Activated naive CD4-positive, alpha-beta T cell treated with anti-CD3 and anti-CD28 coated beads, Interleukin-2, amount 50 U/mL, for 72 hours (primary cell): ENCODE data around the gene MYBPH. TPM values are rescaled to one million over a fixed set of nuclear protein-coding genes. Genes with fewer than 3 reads are reported as not detected.

Source experiments
- ATAC-seq, 2 donors: fragments of 150-1000 bp; cut with Tn5 transposase; 2 replicates each; pipeline ENCODE4 v1.10.0; 2021; ENCODE audit warnings: mild to moderate bottlenecking in 2 of 2, moderate library complexity in 2 of 2
- DNase-seq, 2 donors: peaks; one replicate each; pipeline ENCODE4 v3.0.0; 2021 to 2022; ENCODE audit warnings: low spot score in 2 of 2
- H3K27ac Mint-ChIP-seq, 2 donors: one replicate each; pipeline ENCODE4 v1.8.0; 2022; ENCODE audit warnings: mild to moderate bottlenecking in 2 of 2, mixed read lengths in 2 of 2
- H3K36me3 Mint-ChIP-seq, 2 donors: one replicate each; pipeline ENCODE4 v1.8.0; 2022; ENCODE audit warnings: mixed read lengths in 2 of 2
- H3K9me3 Mint-ChIP-seq, 2 donors: one replicate each; pipeline ENCODE4 v1.8.0; 2022; ENCODE audit warnings: mixed read lengths in 2 of 2
- total RNA-seq, 2 donors: library from RNA; stranded (reverse); gene quantifications; one replicate each; pipeline ENCODE4 v1.2.3, GENCODE V29; 2022

The MYBPH gene
- total RNA-seq, 2 donors from 2014 or later, result not detected

DNA sequence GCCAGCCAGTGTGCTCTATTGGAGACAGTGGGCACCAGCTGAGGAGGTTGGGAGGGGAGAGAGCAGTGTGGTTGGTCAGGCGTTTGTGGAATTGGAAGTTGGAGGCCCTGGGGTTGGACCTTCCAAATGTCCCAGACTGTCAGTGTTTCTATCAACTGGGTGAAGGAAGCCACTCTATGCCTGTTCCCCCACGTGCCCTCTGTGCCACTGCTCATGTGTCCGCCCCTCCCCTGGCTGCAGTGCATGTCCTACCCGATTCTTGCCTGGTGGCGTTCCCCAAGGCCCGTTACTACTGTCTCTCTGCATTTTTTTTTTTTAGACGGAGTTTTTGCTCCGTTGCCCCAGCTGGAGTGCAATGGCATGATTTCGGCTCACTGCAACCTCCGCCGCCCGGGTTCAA is 27.0 kb downstream of the MYBPH start:
- no peak for DNase-seq
- no peak for ATAC-seq
- no peak overlapping the region for H3K27ac Mint-ChIP-seq
- no peaks in the 10 kb centered on the region for H3K36me3 Mint-ChIP-seq
- H3K9me3 Mint-ChIP-seq, result no peaks in the 10 kb centered on the region

DNA sequence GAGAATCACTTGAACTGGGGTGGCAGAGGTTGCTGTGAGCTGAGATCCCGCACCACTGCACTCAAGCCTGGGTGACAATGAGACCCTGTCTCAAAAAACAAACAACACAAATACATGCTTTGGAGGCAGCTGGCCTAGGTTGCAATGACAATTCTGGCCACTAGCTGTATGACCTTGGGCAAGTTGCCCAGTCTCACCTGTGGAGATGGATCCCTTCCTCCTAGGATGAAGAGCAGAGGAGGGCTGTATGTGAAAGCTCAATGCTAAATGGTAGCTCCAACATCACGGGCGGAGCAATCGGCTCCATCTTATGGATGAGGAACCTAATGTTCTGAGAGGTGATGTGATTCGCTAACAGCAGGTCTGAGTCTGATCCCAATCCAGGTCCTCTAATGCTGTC is 27.5 kb downstream of the MYBPH start:
- no peaks in the 10 kb centered on the region for H3K9me3 Mint-ChIP-seq
- no peak for DNase-seq
- H3K36me3 Mint-ChIP-seq, result no peaks in the 10 kb centered on the region
- no peak overlapping the region for H3K27ac Mint-ChIP-seq
- ATAC-seq, result no peak

DNA sequence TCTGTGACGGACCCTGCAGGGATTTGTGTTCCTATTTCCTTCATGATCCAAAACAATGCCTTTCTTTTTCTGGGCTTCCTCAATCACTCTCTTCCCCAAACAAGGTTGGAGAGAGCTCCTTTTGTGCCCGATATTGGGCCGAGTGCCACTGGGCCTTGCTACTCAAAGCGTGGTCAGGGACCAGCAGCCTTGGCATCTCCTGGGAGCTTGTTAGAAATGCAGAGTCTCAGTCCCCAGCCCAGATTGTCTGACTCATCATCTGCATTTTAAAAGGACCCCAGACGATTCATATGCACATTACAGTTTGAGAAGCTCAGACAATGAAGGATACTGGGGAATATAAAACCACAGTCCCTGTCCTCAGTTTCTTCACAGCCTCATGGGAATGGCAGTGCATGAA is 28.2 kb downstream of the MYBPH start:
- H3K27ac Mint-ChIP-seq, result no peak overlapping the region
- no peak for DNase-seq
- no peaks in the 10 kb centered on the region for H3K9me3 Mint-ChIP-seq
- ATAC-seq, result no peak
- H3K36me3 Mint-ChIP-seq, result no peaks in the 10 kb centered on the region

DNA sequence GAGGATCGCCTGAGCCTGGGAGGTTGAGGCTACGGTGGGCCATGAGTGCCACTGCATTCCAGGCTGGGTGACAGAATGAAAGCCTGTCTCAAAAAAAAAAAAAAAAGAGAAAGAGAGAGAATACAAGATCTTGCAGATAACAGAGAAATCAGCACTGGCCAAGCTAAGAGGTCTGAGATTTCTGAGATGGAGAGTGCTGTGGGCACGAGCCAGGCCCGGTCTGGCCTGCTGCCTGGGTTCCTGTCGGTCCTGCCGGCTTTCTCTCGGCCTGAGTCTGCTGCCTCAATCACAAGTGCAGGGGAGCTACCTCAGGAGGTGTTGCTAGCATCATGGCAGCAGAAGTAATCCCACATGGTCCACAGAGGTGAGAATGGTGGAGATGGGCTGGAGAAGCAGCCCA is 29.1 kb downstream of the MYBPH start:
- Mint-ChIP-seq H3K36me3 (no peaks in the 10 kb centered on the region), H3K9me3 (no peaks in the 10 kb centered on the region), H3K27ac (no peak overlapping the region)
- ATAC-seq, result no peak
- no peak for DNase-seq

DNA sequence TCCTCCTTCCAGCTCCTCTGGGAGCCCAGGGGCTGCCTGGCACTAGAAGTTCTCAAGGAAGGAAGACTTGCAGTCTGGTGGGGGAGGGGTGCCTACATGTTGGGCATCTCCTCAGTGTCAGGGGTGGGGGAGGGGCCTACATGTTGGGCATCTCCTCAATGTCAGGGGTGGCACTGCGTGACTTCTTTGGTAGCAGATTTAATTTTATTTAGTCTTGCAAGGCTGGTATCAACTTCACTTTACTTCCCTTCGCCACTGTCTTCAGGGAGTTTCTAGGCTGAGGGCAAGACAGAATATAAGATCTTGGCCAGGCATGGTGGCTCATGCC is 29.6 kb downstream of the MYBPH start:
- ATAC-seq, result no peak
- Mint-ChIP-seq H3K27ac (no peak overlapping the region), H3K36me3 (no peaks in the 10 kb centered on the region), H3K9me3 (no peaks in the 10 kb centered on the region)
- DNase-seq, result no peak

DNA sequence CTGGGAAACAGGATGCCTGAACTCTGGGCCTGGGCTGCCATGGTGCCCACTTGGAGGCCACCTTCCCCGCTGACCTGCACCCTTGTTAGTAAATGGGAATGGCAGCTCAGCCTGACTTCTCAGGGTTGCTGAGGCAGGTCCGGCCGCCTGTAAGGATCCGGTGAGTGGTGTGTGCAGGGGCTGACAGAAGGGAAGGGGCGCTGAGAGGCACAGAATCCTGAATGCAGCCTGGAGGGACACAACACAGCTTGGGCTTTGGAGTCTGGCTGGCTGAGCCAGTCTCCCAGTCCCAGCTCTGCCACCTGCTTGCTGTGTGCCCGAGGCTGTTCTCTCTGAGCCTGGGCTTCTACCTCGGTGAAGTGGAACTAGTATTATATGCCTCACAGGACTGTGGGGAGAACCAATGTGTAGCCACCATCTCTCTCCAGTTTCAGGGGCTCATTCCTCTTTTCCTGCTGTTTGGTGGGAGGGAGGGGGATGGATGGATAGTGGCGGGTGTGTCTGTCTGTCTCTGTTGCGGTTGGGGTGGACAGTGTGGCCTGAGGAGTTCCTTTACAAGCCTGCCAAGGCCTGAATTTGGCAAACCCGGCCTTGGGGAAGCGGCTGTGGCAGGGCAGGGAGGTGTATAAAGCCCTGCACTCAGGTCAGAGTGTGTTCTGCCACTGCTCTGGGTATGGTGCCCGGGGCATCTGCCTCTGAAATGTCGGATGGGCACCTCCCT is 30.1 kb downstream of the MYBPH start:
- H3K36me3 Mint-ChIP-seq, result no peaks in the 10 kb centered on the region
- DNase-seq (no peak), ATAC-seq (no peak)
- H3K9me3 Mint-ChIP-seq, result no peaks in the 10 kb centered on the region
- no peak overlapping the region for H3K27ac Mint-ChIP-seq

DNA sequence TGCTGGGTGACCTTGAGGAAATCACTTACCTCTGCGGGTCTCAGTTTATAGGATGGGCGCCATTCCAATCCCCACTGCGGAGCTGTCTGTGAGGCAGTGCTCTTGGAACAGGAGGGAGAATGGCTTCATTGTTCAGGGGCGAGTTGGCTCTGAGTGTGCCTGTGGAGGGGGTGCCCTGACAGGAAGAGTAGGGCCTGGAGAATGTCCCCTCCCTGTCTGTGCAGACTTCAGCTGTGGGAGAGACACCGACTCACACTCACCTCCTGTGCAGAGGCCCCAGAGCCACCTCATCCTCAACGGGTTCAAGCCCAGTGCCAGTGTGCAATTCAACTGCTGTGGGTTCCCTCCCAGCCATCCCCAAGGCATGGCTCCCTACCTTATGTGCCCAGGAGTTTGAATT is 31.0 kb downstream of the MYBPH start:
- DNase-seq (no peak), ATAC-seq (no peak)
- Mint-ChIP-seq H3K9me3 (no peaks in the 10 kb centered on the region), H3K27ac (no peak overlapping the region), H3K36me3 (no peaks in the 10 kb centered on the region)

DNA sequence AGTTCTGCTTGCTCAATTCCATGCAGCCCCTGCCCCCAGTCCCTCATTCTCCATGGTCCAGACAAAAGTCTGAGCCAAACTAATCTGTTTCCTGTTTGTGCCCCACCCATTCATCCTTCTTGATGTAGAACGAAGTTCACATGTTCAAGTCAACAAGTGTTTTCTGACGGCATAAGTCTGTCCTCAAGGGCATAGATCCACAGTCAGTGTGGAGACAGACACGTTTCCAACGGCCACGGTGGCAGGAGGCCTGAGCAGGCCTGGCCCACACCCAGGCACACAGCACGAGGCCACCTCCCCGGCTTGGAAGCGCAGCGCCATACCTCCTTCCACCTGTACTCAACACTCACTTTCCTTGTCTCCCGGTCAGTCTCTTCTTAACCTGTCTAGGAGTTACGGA is 32.0 kb downstream of the MYBPH start:
- ATAC-seq (no peak), DNase-seq (no peak)
- H3K9me3 Mint-ChIP-seq, result no peaks in the 10 kb centered on the region
- H3K27ac Mint-ChIP-seq, result no peak overlapping the region
- no peaks in the 10 kb centered on the region for H3K36me3 Mint-ChIP-seq

DNA sequence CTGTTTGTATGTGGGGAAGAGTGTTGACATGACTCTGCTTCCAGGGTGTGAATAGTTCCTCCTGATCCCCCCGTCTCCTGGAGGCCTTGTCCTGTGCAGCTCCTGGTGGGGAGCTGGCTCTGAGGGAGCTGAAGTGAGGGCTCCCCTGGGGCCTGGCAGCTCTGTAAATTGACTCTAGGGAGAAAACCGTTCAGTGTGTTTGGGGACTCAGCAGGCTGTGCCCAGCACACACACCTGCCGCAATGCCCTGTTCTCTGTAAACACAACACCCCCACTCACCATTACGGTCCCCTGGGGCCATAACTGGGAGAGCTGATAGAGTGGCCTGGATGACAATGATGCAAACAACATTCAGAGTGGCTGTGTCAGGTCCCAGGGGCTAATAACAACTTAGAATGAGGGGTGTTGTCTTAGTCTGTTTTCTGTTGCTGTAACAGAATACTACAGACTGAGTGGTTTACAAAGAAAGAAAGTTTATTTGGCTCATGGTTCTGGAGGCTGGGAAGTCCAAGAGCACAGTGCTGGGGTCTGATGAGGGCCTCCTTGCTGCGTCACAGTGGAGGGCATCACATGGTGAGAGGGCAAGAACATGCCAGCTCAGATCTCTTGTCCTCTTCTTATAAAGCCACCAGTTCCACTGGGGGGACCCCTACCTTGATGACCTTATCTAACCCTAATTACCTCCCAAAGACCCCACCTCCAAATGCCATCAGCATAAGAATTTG is 32.8 kb downstream of the MYBPH start:
- Mint-ChIP-seq H3K9me3 (no peaks in the 10 kb centered on the region), H3K36me3 (no peaks in the 10 kb centered on the region), H3K27ac (no peak overlapping the region)
- DNase-seq (no peak), ATAC-seq (no peak)

DNA sequence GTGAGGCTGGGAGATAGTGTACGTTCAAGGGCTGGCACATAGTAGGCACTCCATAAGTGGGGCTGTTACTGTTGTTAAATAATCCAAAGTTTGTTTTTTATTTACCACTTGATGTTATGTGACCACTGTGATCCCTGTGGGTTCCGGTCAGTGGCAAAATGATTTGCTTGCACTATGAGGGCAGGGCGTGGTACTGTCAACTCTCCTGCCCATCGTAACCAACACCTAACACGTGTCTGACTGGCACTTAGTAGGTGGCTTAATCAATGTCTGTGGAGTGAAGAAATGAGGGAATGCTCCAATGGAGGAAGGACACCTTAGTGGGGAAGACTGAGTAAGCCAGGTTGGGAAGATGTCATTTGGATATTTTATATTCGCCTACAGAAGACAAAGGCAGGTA is 33.5 kb downstream of the MYBPH start:
- DNase-seq (no peak), ATAC-seq (no peak)
- no peaks in the 10 kb centered on the region for H3K9me3 Mint-ChIP-seq
- no peak overlapping the region for H3K27ac Mint-ChIP-seq
- no peaks in the 10 kb centered on the region for H3K36me3 Mint-ChIP-seq

DNA sequence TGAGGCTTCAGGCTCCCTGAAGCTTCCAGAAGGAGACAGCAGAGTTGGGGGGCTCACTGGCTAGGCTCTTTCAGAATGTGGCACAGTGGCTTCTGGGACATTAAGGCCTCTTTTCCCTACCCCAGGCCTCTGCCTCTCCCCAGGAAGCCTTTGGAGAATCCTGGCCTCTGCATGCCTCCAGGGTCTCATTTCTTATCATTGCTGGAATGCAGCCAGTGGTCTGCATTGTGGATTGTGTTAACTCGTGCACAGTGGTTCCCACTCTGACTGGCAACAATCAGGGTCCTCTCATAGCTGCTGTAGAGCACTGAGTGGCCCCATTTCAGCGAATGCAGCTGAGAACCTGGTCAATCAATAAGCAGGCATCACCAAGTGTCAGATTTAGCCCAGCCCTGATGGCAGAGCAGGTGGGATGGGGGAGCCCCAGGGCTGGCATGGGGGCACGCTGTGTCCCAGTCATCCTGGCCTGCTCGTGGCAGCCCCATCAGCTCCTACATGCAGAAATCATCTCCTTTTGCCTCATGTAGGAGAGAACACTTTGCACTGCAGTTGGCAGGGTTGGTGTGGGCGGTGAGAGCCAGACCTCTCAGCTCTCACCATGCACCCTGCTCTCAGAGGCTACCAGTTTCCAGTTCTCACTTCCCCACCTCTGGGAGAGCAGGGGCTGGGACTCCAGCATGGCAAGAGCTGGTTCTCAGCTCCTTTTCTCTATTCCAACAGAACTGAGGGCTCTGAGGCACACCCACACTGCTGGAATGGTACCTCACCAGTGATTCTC is 34.7 kb downstream of the MYBPH start:
- DNase-seq (no peak), ATAC-seq (no peak)
- H3K9me3 Mint-ChIP-seq, result no peaks in the 10 kb centered on the region
- H3K36me3 Mint-ChIP-seq, result no peaks in the 10 kb centered on the region
- H3K27ac Mint-ChIP-seq, result peak overlapping the region in 1 of 2 donors; percentile 12

DNA sequence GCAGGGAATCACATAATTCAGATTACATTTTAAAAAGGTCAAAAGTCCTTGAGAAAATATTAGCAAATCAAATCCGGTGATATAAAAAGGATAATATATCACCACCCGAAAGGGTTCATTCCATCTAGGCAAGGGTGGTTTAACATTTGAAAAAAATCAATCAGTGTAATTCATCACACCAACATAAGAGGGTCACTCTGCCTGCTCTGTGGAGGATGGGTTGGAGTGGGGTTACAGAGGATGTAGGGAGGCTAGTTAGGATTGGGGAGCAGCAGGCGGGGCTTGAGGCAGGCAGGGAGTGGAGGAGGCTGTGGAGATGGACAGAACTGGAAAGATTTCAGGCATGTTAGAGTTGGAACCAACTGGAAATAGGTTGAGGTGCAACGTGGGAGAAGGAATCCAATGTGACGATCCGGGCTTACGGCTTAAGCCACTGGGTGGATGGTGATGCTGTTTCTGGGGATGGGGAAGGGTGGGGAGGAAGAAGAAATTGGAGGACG is 35.6 kb downstream of the MYBPH start:
- H3K27ac Mint-ChIP-seq, result no peak overlapping the region
- H3K36me3 Mint-ChIP-seq, result no peaks in the 10 kb centered on the region
- ATAC-seq, result no peak
- no peak for DNase-seq
- H3K9me3 Mint-ChIP-seq, result no peaks in the 10 kb centered on the region

DNA sequence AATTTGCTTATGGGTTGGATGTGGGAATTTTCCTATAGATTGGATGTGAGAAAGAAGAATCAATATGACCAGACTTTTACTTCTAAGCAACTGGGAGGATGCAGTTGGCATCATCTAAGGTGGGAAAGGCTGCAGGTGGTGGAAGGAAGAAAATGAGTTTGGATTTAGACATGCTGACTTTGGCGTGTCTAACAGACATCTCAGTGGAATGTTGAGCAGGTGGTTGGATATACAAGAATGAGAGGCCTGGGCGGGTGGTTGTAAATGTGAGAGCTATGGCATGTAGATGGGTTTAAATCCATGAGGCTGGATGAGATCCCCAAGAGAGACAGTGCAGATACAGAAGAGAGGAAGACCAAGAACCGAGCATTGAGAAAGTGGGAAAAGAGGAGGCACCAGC is 37.6 kb downstream of the MYBPH start:
- no peak for ATAC-seq
- DNase-seq, result no peak
- Mint-ChIP-seq H3K9me3 (no peaks in the 10 kb centered on the region), H3K36me3 (no peaks in the 10 kb centered on the region), H3K27ac (no peak overlapping the region)

DNA sequence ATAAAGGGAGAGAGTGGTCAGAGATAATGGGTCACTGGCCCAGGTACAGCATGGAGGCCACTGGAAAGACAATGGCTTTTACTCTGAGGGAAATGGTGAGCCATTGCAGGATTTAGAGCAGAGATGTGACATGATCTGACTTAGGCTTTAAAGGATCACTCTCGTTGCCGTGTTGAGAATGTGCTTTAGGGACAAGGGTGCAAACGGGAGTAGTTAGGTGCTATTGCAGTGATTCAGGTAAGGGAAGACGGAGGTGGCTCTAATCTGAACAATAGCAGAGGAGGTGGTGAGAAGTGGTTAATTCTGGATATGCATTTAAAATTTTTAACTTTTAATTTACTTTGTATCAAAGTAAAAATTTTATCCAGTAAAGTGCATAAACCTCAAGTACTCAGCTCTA is 38.3 kb downstream of the MYBPH start:
- no peak overlapping the region for H3K27ac Mint-ChIP-seq
- DNase-seq, result no peak
- no peaks in the 10 kb centered on the region for H3K9me3 Mint-ChIP-seq
- H3K36me3 Mint-ChIP-seq, result no peaks in the 10 kb centered on the region
- no peak for ATAC-seq

DNA sequence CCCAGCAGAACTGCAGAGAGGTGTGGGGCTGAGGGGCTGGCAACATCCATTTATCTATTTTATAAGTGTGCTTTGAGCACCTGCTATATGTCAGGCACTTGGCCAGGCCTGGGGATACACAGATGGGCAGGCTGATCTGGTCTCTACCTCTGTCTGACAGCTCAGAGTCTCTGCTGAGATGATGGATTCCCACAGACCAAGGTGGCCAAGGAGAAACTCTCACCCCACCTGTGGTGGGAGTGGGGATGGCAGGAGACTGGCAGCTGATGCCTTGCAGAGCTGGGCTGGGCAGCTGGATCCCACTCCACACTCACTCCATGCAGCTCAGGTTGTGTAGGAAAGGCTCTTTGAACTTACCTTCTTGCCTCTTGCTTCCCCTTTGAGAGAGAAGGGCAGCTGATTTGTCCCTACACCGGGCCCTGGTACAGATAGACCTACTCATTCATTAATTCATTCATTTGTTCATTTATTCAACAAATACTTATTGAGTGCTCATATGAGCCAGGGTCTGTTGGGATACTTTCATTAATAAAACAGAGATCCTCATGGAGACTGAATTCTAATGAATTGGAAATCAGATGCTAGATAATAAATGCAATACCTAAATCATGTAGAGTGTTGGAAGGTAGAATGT is 39.1 kb downstream of the MYBPH start:
- H3K9me3 Mint-ChIP-seq, result no peaks in the 10 kb centered on the region
- H3K36me3 Mint-ChIP-seq, result no peaks in the 10 kb centered on the region
- DNase-seq, result no peak
- H3K27ac Mint-ChIP-seq, result no peak overlapping the region
- ATAC-seq, result peak in 1 of 2 donors; percentile 38

DNA sequence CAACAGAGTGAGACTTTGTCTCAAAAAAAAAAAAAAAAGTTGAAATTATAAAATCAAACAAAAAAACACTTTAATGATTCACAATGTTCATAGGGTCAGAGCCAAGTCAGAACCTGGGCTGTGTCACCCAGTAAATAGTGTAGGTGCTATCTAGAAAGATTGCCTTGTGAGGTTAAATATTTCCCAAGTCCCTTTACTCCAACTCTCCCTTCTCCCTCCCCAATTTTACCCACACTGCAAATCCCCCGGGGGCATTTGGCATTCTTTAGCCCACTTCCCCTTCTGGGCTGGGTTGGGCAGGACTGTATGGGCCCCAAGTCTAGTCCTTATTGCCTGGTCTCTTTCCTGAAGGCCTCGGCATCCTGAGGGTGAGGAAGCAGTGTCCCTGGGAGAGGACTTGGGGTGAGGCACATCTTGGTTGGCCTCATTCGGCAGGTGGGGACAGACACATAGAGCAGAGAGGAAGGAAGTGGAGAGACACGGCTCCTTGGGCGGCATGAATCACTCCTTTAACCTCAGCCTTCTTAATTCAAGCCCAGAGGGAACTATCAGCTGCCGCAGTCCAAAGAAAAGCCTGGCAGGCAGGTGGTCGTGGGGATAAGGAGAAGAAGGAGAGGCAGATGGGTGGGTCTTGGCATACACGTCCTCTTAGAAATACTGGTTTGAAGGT is 39.9 kb downstream of the MYBPH start:
- Mint-ChIP-seq H3K9me3 (no peaks in the 10 kb centered on the region), H3K27ac (peak overlapping the region in 1 of 2 donors; percentile 51), H3K36me3 (no peaks in the 10 kb centered on the region)
- ATAC-seq (peak in 1 of 2 donors; percentile 53), DNase-seq (no peak)
